Measurements from ENCODE around the gene MYLK.
"Not testable (repeated sequence)": the region's sequence is repeated elsewhere in the genome, so short reads cannot be mapped to it uniquely, and the experiment has no call there.

The MYLK gene

DNA sequence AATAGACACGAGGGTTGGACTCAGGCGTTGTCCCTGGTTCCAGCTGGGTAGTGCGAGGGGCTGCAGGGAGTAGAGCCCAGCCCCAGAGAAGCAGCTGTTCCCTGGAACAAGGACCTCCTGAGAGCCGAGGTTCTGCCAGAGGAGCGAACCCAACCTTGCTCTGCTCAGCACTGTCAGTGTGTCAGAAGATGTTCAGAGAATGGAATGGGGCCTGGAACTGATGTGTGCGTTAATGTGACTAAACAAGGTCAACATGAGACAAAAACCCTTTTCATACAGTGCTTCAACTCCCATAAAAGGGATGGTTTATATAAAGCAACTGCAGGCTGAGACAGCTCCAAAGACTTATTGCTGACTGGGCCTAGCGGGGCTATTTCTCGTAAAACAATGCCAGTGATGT is 263.8 kb downstream of the MYLK start:
- H3K4me1 ChIP-seq (ENCODE audit: insufficient read depth, low read length): 0 out of 2 replicates have a peak, but pooled peaks cover 3% of the 10 kb centered on the region
- H3K36me3 ChIP-seq (ENCODE audit: insufficient read depth, low read depth, low read length): peaks cover 3% of the 10 kb centered on the region; the same call in 1 of the 2 replicates

DNA sequence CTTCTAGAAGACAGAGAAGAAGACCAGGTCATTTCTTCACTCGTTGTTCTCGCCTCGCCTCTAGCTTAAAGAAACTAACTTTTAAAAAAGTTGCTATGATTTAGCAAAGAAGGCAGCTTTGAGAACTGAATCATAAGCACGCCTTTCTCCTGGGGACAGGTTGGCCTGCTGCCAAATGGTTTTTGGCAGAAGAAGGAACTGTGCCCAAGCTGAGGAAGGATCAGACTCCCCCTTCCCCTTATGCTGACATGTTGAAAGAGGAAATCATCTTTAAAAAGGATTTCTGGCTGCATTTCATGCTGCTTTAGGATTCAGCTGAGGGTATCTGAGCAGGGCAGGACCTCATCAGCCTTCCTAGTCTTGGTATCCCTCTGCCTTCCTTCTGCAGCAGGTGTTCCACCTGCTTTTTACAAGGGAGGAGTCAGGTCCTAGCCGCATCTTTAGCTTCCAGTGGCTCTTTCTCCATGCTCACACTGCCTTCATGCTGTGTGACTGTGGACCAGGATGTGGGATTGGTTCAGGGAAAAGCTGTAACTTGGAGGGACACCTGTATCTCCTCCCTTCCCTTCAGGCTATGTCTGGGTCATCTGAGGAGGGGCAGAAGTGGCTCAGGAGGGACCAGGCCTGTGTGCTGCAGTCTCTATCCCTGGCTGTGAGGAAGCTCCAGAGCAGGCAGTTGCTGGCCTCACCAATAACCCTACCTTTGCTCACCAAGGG is 265.2 kb downstream of the MYLK start:
- H3K9me3 ChIP-seq (ENCODE audit: insufficient read depth, low read depth, low read length): no peaks in the 10 kb centered on the region
- H3K27ac ChIP-seq (ENCODE audit: low read length): no peak overlapping the region
- H3K27me3 ChIP-seq (ENCODE audit: insufficient read depth, low read length): no peaks in the 10 kb centered on the region
- H3K4me3 ChIP-seq (ENCODE audit: low read length): no peak overlapping the region
- H3K4me1 ChIP-seq (ENCODE audit: insufficient read depth, low read length): 0 out of 2 replicates have a peak, but pooled peaks cover 3% of the 10 kb centered on the region
- no peak overlapping the region for H3K9ac ChIP-seq (ENCODE audit: low read depth, low read length)
- peaks cover 7% of the 10 kb centered on the region for H3K36me3 ChIP-seq (ENCODE audit: insufficient read depth, low read depth, low read length)

More for the DNA sequence above, 263.8 kb downstream of the MYLK start:
- Histone ChIP-seq H3K4me3 (ENCODE audit: low read length) (no peak overlapping the region), H3K27ac (ENCODE audit: low read length) (no peak overlapping the region), H3K9me3 (ENCODE audit: insufficient read depth, low read depth, low read length) (no peaks in the 10 kb centered on the region), H3K9ac (ENCODE audit: low read depth, low read length) (no peak overlapping the region), H3K27me3 (ENCODE audit: insufficient read depth, low read length) (no peaks in the 10 kb centered on the region)

DNA sequence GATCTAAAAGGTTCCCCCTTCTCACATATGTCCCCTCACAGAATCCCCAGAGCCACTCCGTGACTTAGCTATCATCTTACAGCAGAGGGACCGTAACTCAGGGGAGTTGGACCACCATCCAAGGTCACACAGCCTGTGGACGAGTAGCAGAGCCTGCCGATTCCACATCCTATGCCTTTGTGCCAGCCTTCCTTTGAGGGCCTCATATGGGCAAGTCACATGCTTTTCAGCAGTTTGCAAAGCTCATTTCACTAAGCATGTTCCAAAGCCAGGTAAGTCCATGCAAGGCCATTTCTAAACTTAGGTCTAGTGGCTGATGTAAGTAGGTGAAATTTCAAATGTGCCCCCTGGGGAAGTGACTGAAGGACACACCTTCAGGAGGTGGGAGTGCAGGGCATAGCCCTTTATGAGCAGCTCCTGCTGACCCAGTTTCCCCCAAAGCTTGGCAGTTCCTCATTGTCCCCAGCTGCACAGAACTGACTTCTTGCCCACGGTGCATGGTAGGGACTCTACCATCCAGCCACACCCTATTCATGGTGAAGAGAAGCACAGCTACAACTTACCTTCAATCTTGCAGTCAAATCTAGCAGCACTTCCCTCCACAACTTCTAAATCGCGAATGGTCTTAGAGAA is 265.9 kb downstream of the MYLK start:
- Histone ChIP-seq H3K27ac (ENCODE audit: low read length) (no peak overlapping the region), H3K9ac (ENCODE audit: low read depth, low read length) (no peak overlapping the region), H3K27me3 (ENCODE audit: insufficient read depth, low read length) (no peaks in the 10 kb centered on the region), H3K4me3 (ENCODE audit: low read length) (no peak overlapping the region), H3K9me3 (ENCODE audit: insufficient read depth, low read depth, low read length) (no peaks in the 10 kb centered on the region), H3K36me3 (ENCODE audit: insufficient read depth, low read depth, low read length) (peaks cover 14% of the 10 kb centered on the region), H3K4me1 (ENCODE audit: insufficient read depth, low read length) (0 out of 2 replicates have a peak, but pooled peaks cover 3% of the 10 kb centered on the region)

DNA sequence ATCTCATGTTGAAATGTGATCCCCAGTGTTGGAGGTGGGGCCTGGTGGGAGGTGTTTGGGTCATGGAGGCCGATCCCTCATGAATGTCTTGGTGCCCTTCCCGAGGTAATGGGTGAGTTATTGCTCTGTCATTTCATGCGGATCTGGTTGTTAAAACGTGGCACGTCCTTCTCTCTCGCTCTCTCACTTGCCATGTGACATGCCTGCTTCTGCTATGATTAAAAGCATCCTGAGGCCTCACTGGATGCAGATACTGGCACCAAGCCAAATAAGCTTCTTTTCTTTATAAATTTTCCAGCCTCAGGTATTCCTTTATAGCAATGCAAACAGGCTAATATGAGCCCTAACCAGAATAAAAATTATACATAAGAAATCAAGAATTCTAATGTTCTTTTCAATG is 267.5 kb downstream of the MYLK start:
- H3K9me3 ChIP-seq (ENCODE audit: insufficient read depth, low read depth, low read length): no peaks in the 10 kb centered on the region
- H3K4me3 ChIP-seq (ENCODE audit: low read length): no peak overlapping the region
- H3K27ac ChIP-seq (ENCODE audit: low read length): no peak overlapping the region
- peaks cover 29% of the 10 kb centered on the region for H3K36me3 ChIP-seq (ENCODE audit: insufficient read depth, low read depth, low read length)
- H3K4me1 ChIP-seq (ENCODE audit: insufficient read depth, low read length): 0 out of 2 replicates have a peak, but pooled peaks cover 3% of the 10 kb centered on the region
- H3K27me3 ChIP-seq (ENCODE audit: insufficient read depth, low read length): no peaks in the 10 kb centered on the region
- H3K9ac ChIP-seq (ENCODE audit: low read depth, low read length): no peak overlapping the region

DNA sequence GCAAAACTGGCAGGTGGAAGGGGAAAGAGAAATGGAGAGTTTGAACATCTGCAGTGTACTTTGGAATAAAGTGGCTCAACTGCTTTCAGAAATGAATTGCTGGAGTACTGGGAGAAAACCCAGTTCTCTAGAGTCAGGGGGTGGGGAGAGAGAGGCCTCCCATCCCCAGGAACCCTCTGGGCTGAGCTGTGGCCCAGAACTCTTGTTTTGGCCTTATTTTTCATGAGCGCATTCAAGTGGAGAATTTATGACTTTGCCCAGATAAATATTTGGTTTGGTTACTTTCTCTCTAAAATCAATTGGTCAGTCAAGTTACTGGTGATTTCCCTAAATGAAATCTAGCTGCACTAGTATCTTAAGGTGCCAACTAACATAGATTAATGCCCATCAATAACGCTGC is 270.6 kb downstream of the MYLK start:
- H3K27ac ChIP-seq (ENCODE audit: low read length): no peak overlapping the region
- H3K9me3 ChIP-seq (ENCODE audit: insufficient read depth, low read depth, low read length): no peaks in the 10 kb centered on the region
- no peak overlapping the region for H3K9ac ChIP-seq (ENCODE audit: low read depth, low read length)
- H3K4me3 ChIP-seq (ENCODE audit: low read length): no peak overlapping the region
- no peaks in the 10 kb centered on the region for H3K27me3 ChIP-seq (ENCODE audit: insufficient read depth, low read length)
- H3K4me1 ChIP-seq (ENCODE audit: insufficient read depth, low read length): no peaks in the 10 kb centered on the region
- peaks cover 32% of the 10 kb centered on the region for H3K36me3 ChIP-seq (ENCODE audit: insufficient read depth, low read depth, low read length)

DNA sequence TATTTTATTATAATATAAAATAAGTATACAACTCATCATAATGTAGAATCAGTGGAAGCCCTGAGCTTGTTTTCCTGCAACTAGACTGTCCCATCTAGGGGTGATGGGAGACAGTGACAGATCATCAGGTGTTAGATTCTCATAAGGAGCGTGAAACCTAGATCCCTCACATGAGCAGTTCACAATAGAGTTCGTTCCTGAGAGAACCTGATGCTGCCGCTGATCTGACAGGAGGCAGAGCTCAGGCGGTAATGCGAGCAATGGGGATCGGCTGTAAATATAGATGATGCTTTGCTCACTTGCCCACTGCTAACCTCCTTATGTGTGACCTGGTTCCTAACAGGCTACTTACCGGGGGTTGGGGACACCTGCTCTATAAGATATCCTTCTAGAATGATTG is 272.5 kb downstream of the MYLK start:
- H3K4me3 ChIP-seq (ENCODE audit: low read length); H3K9ac ChIP-seq (ENCODE audit: low read depth, low read length); H3K27me3 ChIP-seq (ENCODE audit: insufficient read depth, low read length); H3K9me3 ChIP-seq (ENCODE audit: insufficient read depth, low read depth, low read length); H3K4me1 ChIP-seq (ENCODE audit: insufficient read depth, low read length); H3K27ac ChIP-seq (ENCODE audit: low read length): not testable (repeated sequence)
- peaks cover 29% of the 10 kb centered on the region for H3K36me3 ChIP-seq (ENCODE audit: insufficient read depth, low read depth, low read length)

DNA sequence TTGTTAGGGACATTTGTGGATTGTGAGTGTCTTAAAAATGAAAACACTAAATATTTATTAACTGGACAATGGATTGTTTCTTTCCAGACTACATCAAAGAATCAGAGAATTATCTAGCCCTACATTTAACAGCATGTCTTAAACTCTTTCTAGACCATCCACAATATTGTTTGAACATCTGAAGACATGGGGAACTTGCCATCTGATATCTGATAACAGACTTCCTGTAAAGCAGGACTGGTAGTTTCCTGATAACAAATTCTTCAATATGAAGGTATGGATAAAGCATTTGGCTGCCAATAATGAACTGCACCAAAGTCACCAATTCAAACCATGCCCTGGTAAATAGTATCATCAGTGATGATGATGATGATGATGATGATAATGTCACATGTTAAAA is 273.1 kb downstream of the MYLK start:
- Histone ChIP-seq H3K27ac (ENCODE audit: low read length) (no peak overlapping the region), H3K36me3 (ENCODE audit: insufficient read depth, low read depth, low read length) (peaks cover 29% of the 10 kb centered on the region), H3K27me3 (ENCODE audit: insufficient read depth, low read length) (no peaks in the 10 kb centered on the region), H3K9ac (ENCODE audit: low read depth, low read length) (no peak overlapping the region), H3K4me1 (ENCODE audit: insufficient read depth, low read length) (no peaks in the 10 kb centered on the region), H3K4me3 (ENCODE audit: low read length) (no peak overlapping the region), H3K9me3 (ENCODE audit: insufficient read depth, low read depth, low read length) (no peaks in the 10 kb centered on the region)

DNA sequence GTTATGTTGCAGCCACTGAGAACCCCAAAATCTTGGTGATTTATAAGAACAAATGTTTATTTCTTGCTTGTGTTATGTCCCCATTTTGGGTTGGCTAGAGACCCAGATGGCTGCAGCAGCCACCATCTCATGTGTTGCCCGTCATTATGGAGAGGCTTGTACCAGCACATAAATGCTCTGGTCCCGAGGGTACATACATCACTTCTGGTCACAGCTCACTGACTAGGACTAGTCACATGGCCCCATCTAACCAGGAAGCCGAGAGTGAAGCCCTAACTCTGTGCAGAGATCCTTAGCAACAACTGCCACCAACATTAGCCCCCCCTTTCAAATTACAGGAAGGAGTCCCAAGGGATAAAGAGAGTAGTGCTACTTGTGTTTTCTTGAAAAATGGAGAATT is 273.8 kb downstream of the MYLK start:
- H3K9ac ChIP-seq (ENCODE audit: low read depth, low read length): no peak overlapping the region
- no peak overlapping the region for H3K27ac ChIP-seq (ENCODE audit: low read length)
- H3K36me3 ChIP-seq (ENCODE audit: insufficient read depth, low read depth, low read length): peaks cover 29% of the 10 kb centered on the region
- no peak overlapping the region for H3K4me3 ChIP-seq (ENCODE audit: low read length)
- H3K4me1 ChIP-seq (ENCODE audit: insufficient read depth, low read length): no peaks in the 10 kb centered on the region
- H3K9me3 ChIP-seq (ENCODE audit: insufficient read depth, low read depth, low read length): no peaks in the 10 kb centered on the region
- H3K27me3 ChIP-seq (ENCODE audit: insufficient read depth, low read length): no peaks in the 10 kb centered on the region

DNA sequence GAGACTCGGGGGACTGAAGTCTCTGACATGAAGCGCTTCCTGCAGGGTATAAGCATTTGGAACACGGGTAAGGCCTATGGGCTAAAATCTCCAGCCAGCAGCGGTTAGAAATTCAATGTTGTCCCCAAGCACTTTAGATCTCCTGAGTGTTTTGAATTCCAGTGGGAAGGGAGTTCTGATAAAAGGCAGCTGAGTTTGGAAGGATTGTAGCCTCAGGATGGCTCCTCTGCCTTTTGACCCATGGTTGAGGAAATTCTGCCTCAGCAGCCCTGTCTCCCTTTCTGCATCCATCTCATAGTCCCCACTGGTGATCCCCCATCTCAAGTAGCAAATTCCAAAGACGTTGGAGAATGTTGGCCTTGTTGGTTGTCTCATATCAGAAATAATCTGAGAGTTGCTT is 275.1 kb downstream of the MYLK start:
- no peaks in the 10 kb centered on the region for H3K4me1 ChIP-seq (ENCODE audit: insufficient read depth, low read length)

DNA sequence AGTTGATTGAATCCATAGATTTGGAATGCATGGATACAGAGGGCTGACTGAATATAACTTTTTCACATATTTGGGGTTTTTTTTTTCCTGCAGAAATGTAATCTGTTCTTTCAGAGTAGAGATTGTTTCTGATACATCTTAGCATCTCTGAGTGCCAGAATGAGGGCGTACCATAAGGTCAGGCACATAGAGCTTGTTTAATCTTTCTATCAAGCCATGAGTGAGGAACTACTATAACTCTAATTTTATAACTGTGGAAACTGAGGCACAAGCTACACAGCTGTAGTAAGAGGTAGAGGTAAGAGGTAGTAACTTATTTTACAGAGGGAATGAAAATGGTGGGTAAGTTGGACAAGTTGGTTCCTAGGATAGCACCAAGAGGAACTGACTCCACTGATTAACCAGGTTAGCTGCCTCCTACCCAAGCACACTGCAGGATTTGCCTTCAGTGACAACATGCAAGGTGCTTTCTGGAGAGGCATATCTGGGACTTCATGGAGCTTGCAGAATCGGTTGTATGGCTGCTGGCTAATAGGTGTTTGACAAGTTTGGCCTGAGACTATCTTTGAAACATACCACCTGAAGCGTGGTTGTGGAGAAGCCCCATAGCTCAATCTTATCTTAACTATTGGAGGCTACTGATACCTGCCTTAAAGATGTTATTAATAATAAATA is 275.7 kb downstream of the MYLK start:
- Histone ChIP-seq H3K9ac (ENCODE audit: low read depth, low read length) (no peak overlapping the region), H3K4me1 (ENCODE audit: insufficient read depth, low read length) (no peaks in the 10 kb centered on the region), H3K27me3 (ENCODE audit: insufficient read depth, low read length) (no peaks in the 10 kb centered on the region), H3K9me3 (ENCODE audit: insufficient read depth, low read depth, low read length) (no peaks in the 10 kb centered on the region), H3K36me3 (ENCODE audit: insufficient read depth, low read depth, low read length) (peaks cover 20% of the 10 kb centered on the region), H3K4me3 (ENCODE audit: low read length) (no peak overlapping the region), H3K27ac (ENCODE audit: low read length) (no peak overlapping the region)

More for the DNA sequence above, 275.1 kb downstream of the MYLK start:
- Histone ChIP-seq H3K9ac (ENCODE audit: low read depth, low read length) (no peak overlapping the region), H3K36me3 (ENCODE audit: insufficient read depth, low read depth, low read length) (peaks cover 26% of the 10 kb centered on the region), H3K27ac (ENCODE audit: low read length) (no peak overlapping the region), H3K9me3 (ENCODE audit: insufficient read depth, low read depth, low read length) (no peaks in the 10 kb centered on the region), H3K27me3 (ENCODE audit: insufficient read depth, low read length) (no peaks in the 10 kb centered on the region), H3K4me3 (ENCODE audit: low read length) (no peak overlapping the region)

DNA sequence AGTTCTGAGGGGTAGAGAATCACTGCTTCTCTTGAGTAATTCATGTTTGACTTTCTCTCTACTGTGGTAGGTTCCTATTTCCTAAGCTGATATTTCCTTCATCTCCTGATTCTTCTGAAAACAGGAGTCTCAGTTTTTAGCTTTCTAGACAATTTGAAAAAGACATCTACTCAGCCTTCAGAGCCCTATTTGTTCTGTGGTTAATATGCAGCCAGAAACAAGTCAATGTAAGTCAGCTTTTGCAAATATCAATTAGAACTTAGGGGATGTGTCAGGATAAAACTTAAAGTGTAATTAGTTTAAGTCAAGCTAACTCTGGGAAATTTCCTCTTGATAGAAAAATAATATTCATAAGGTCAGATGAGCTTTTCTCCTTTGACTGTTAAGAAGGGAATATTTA is 277.6 kb downstream of the MYLK start:
- H3K9me3 ChIP-seq (ENCODE audit: insufficient read depth, low read depth, low read length): no peaks in the 10 kb centered on the region
- H3K9ac ChIP-seq (ENCODE audit: low read depth, low read length): no peak overlapping the region
- no peaks in the 10 kb centered on the region for H3K27me3 ChIP-seq (ENCODE audit: insufficient read depth, low read length)
- 0 out of 2 replicates have a peak, but pooled peaks cover 3% of the 10 kb centered on the region for H3K36me3 ChIP-seq (ENCODE audit: insufficient read depth, low read depth, low read length)
- no peak overlapping the region for H3K27ac ChIP-seq (ENCODE audit: low read length)
- no peaks in the 10 kb centered on the region for H3K4me1 ChIP-seq (ENCODE audit: insufficient read depth, low read length)
- no peak overlapping the region for H3K4me3 ChIP-seq (ENCODE audit: low read length)

Data from iPS-20b (cell line).